Measurements from ENCODE around the gene ERC2.

Gene ERC2

DNA sequence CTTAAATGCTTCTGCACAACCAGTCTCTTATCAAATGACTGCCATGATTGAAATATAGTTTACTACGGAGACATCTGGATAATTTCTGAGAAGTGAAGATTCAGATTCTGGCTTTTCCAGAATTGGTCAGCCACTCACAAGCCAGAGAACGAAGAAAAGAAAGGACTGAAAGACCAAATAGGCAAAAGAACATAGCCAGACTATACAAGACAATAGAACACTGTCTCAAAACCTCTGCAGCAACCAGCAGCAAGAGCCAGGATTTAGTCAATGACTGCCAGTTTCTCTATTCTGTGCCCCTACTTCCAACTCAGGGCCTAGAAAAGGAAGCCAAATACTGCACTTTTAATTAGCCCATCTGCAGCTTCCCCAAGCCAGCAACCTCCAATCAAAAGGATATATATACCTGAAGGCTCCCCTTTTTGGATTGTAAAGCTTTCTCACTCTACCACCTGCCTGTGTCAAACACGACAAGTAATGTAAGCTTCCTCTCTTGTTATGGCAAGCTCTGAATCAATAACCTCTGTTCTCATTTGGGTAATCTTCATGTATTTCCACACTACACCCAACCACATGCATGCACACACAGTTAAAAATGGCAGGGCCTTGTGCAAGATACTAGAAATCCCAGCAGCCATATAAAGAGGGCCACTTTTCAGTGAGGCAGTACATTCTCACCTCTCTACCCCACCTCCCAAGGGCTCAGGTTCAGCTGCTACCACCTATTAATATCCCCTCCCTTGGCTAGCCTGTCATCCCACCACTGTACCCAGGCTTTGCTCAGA lies 97.1 kb downstream of the ERC2 start:
- no peak overlapping the region for H2AFZ ChIP-seq (ENCODE audit: low read length)
- no peaks in the 10 kb centered on the region for H3K36me3 ChIP-seq (ENCODE audit: insufficient read depth, low read length)
- no peaks in the 10 kb centered on the region for H3K27me3 ChIP-seq (ENCODE audit: insufficient read depth, low read length)
- H3F3A ChIP-seq (ENCODE audit: insufficient read depth, low read length) = no peaks in the 10 kb centered on the region
- H3K79me2 ChIP-seq (ENCODE audit: insufficient read depth, low read length) = no peaks in the 10 kb centered on the region
- no peak overlapping the region for H3K4me3 ChIP-seq (ENCODE audit: low read depth, low read length, poor library complexity, severe bottlenecking)
- H3K4me2 ChIP-seq (ENCODE audit: low read length) = no peak overlapping the region
- TF ChIP-seq, protein P1, sequence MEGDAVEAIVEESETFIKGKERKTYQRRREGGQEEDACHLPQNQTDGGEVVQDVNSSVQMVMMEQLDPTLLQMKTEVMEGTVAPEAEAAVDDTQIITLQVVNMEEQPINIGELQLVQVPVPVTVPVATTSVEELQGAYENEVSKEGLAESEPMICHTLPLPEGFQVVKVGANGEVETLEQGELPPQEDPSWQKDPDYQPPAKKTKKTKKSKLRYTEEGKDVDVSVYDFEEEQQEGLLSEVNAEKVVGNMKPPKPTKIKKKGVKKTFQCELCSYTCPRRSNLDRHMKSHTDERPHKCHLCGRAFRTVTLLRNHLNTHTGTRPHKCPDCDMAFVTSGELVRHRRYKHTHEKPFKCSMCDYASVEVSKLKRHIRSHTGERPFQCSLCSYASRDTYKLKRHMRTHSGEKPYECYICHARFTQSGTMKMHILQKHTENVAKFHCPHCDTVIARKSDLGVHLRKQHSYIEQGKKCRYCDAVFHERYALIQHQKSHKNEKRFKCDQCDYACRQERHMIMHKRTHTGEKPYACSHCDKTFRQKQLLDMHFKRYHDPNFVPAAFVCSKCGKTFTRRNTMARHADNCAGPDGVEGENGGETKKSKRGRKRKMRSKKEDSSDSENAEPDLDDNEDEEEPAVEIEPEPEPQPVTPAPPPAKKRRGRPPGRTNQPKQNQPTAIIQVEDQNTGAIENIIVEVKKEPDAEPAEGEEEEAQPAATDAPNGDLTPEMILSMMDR (IDR thresholded peaks at IDR 0.05; ENCODE audit: low read length) = no peak
- no peak for TF ChIP-seq EZH2 (IDR thresholded peaks at IDR 0.05; ENCODE audit: borderline replicate concordance, low read length)
- no peaks in the 10 kb centered on the region for H4K20me1 ChIP-seq (ENCODE audit: insufficient read depth, low read length)
- H3K9me3 ChIP-seq (ENCODE audit: low read length) = no peaks in the 10 kb centered on the region
- no peaks in the 10 kb centered on the region for H3K4me1 ChIP-seq (ENCODE audit: insufficient read depth, low read length, severe bottlenecking)
- H3K9ac ChIP-seq (ENCODE audit: low read length) = no peak overlapping the region
- H3K27ac ChIP-seq (ENCODE audit: low read depth, low read length, poor library complexity, severe bottlenecking) = no peak overlapping the region
- H3K9me2 ChIP-seq (ENCODE audit: low read depth, low read length) = no peaks in the 10 kb centered on the region

DNA sequence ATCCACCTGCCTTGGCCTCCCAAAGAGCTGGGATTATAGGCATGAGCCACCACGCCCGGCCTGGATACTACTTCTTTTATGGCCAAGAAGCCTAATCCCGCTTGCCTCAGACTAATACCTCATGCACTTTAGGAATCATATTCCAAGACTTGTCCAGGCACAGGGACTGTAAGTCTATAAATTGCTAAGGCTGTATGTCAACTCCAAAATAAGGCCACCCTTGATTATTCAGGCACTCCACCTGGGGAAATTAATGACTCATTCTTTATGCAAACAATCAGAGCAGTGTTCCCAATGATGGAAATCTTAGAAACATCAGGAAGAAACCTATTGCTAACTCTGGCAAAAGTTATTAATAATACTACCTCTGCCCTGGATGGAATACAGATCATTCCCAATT lies 98.4 kb downstream of the ERC2 start:
- no peaks in the 10 kb centered on the region for H3K9me3 ChIP-seq (ENCODE audit: low read length)
- no peak overlapping the region for H3K4me2 ChIP-seq (ENCODE audit: low read length)
- no peaks in the 10 kb centered on the region for H3K36me3 ChIP-seq (ENCODE audit: insufficient read depth, low read length)
- no peaks in the 10 kb centered on the region for H4K20me1 ChIP-seq (ENCODE audit: insufficient read depth, low read length)
- no peak overlapping the region for H2AFZ ChIP-seq (ENCODE audit: low read length)
- no peak overlapping the region for H3K4me3 ChIP-seq (ENCODE audit: low read depth, low read length, poor library complexity, severe bottlenecking)
- H3K79me2 ChIP-seq (ENCODE audit: insufficient read depth, low read length) = no peaks in the 10 kb centered on the region
- H3K27me3 ChIP-seq (ENCODE audit: insufficient read depth, low read length) = no peaks in the 10 kb centered on the region
- no peak overlapping the region for H3K27ac ChIP-seq (ENCODE audit: low read depth, low read length, poor library complexity, severe bottlenecking)
- no peaks in the 10 kb centered on the region for H3F3A ChIP-seq (ENCODE audit: insufficient read depth, low read length)
- TF ChIP-seq, protein P1 (IDR thresholded peaks at IDR 0.05; ENCODE audit: low read length) = no peak
- TF ChIP-seq EZH2 (IDR thresholded peaks at IDR 0.05; ENCODE audit: borderline replicate concordance, low read length) = no peak
- no peak overlapping the region for H3K9ac ChIP-seq (ENCODE audit: low read length)
- no peaks in the 10 kb centered on the region for H3K9me2 ChIP-seq (ENCODE audit: low read depth, low read length)
- no peaks in the 10 kb centered on the region for H3K4me1 ChIP-seq (ENCODE audit: insufficient read depth, low read length, severe bottlenecking)

DNA sequence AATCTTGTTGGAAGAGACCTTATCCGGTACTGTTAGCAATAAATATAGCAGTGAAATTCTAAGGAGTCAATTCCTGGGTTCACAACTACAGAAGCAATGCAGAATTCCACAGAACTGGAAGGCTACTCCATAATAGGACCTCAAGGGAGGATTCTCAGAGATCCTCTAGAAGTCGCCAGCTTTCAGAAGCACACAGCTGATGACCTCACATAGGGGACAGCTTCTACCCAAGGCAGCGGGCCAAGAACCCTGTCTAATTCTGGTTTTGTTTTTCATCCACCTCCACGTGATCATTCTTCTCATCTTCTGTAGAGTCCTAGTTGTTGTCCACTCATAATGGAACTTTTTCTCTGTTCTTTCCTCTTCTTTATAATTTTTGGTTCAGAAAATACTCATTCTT lies 99.4 kb downstream of the ERC2 start:
- Histone ChIP-seq H3K9ac (ENCODE audit: low read length) (no peak overlapping the region), H3K4me1 (ENCODE audit: insufficient read depth, low read length, severe bottlenecking) (no peaks in the 10 kb centered on the region), H3F3A (ENCODE audit: insufficient read depth, low read length) (no peaks in the 10 kb centered on the region), H3K9me3 (ENCODE audit: low read length) (no peaks in the 10 kb centered on the region), H3K4me2 (ENCODE audit: low read length) (no peak overlapping the region), H4K20me1 (ENCODE audit: insufficient read depth, low read length) (no peaks in the 10 kb centered on the region), H2AFZ (ENCODE audit: low read length) (no peak overlapping the region), H3K36me3 (ENCODE audit: insufficient read depth, low read length) (no peaks in the 10 kb centered on the region), H3K79me2 (ENCODE audit: insufficient read depth, low read length) (no peaks in the 10 kb centered on the region), H3K4me3 (ENCODE audit: low read depth, low read length, poor library complexity, severe bottlenecking) (no peak overlapping the region), H3K9me2 (ENCODE audit: low read depth, low read length) (no peaks in the 10 kb centered on the region), H3K27me3 (ENCODE audit: insufficient read depth, low read length) (no peaks in the 10 kb centered on the region), H3K27ac (ENCODE audit: low read depth, low read length, poor library complexity, severe bottlenecking) (no peak overlapping the region)
- TF ChIP-seq, protein P1 (IDR thresholded peaks at IDR 0.05; ENCODE audit: low read length) = no peak
- no peak for TF ChIP-seq EZH2 (IDR thresholded peaks at IDR 0.05; ENCODE audit: borderline replicate concordance, low read length)
